ENCODE data around the gene FOXE3.
A peak's percentile ranks its signal among the peaks of the same experiment; 100 is the strongest.

FOXE3 gene

GRCh38 chr1:47415728-47416318, at the start of gene FOXE3:
TSS of gene FOXE3 (plus strand) at chr1:47416285. CDS start at chr1:47416316, 31 bp downstream.
- DNase-seq: no peak

GRCh38 chr1:47367651-47368050, 48.4 kb upstream of the FOXE3 start:
- no peak for DNase-seq

GRCh38 chr1:47371016-47371517, 45.0 kb upstream of the FOXE3 start:
- no peak for DNase-seq

GRCh38 chr1:47374501-47374900, 41.6 kb upstream of the FOXE3 start:
- no peak for DNase-seq

GRCh38 chr1:47378147-47378546, 37.9 kb upstream of the FOXE3 start:
- no peak for DNase-seq

GRCh38 chr1:47380699-47381098, 35.4 kb upstream of the FOXE3 start:
- no peak for DNase-seq

GRCh38 chr1:47382399-47382983, 33.6 kb upstream of the FOXE3 start:
- DNase-seq: no peak

GRCh38 chr1:47384083-47384482, 32.0 kb upstream of the FOXE3 start:
- DNase-seq: no peak

- no peak for DNase-seq
Observed at GRCh38 chr1:47385020-47385419, 31.1 kb upstream of the FOXE3 start.

GRCh38 chr1:47386268-47386667, 29.8 kb upstream of the FOXE3 start:
- no peak for DNase-seq

GRCh38 chr1:47388030-47388890, 27.8 kb upstream of the FOXE3 start:
- DNase-seq: no peak

- peak in 1 of 2 experiments; percentile 30 for DNase-seq
Observed at GRCh38 chr1:47388891-47389238, 27.2 kb upstream of the FOXE3 start.

GRCh38 chr1:47389731-47390130, 26.4 kb upstream of the FOXE3 start:
- DNase-seq: no peak

GRCh38 chr1:47390843-47391242, 25.2 kb upstream of the FOXE3 start:
- DNase-seq: no peak

GRCh38 chr1:47393141-47393540, 22.9 kb upstream of the FOXE3 start:
- no peak for DNase-seq

- DNase-seq: no peak
Observed at GRCh38 chr1:47395433-47395832, 20.7 kb upstream of the FOXE3 start.

- DNase-seq: no peak
Observed at GRCh38 chr1:47396671-47397196, 19.4 kb upstream of the FOXE3 start.

- DNase-seq: no peak
Observed at GRCh38 chr1:47399138-47399845, 16.8 kb upstream of the FOXE3 start.

GRCh38 chr1:47399846-47400155, 16.3 kb upstream of the FOXE3 start:
- DNase-seq: no peak

- DNase-seq: no peak
Observed at GRCh38 chr1:47401761-47402160, 14.3 kb upstream of the FOXE3 start.

GRCh38 chr1:47402591-47402990, 13.5 kb upstream of the FOXE3 start:
- no peak for DNase-seq

GRCh38 chr1:47403321-47403910, 12.7 kb upstream of the FOXE3 start:
- no peak for DNase-seq

- no peak for DNase-seq
Observed at GRCh38 chr1:47405697-47406096, 10.4 kb upstream of the FOXE3 start.

All from stimulated activated CD4-positive, alpha-beta T cell treated with anti-CD3 and anti-CD28 coated beads, Interleukin-4, amount 100 ng/mL, for 4 hours (primary cell).